HG03060 (cell line): ENCODE data around the gene SEC61A1.

ENCODE experiments used
- ATAC-seq: cut with Tn5 transposase; IDR thresholded peaks from one replicate; pipeline ENCODE4 v1.9.1; 2021; ENCODE audit warnings: low read depth, moderate number of reproducible peaks; ENCODE audit not compliant: unreplicated experiment

The SEC61A1 gene

GRCh38 chr3:128056258-128056657 is 4.0 kb downstream of the SEC61A1 start:
- ATAC-seq: no peak

GRCh38 chr3:128060473-128061381 is 8.5 kb downstream of the SEC61A1 start:
- no peak for ATAC-seq

- ATAC-seq: no peak
Observed at GRCh38 chr3:128062033-128062745, 10.0 kb downstream of the SEC61A1 start.

- ATAC-seq: no peak
Observed at GRCh38 chr3:128063865-128064264, 11.6 kb downstream of the SEC61A1 start.

- no peak for ATAC-seq
Observed at GRCh38 chr3:128064962-128065361, 12.7 kb downstream of the SEC61A1 start.

- no peak for ATAC-seq
Observed at GRCh38 chr3:128066114-128066513, 13.9 kb downstream of the SEC61A1 start.

GRCh38 chr3:128066676-128067075 is 14.4 kb downstream of the SEC61A1 start:
- ATAC-seq: no peak

GRCh38 chr3:128067489-128067888 is 15.3 kb downstream of the SEC61A1 start:
- ATAC-seq: no peak

GRCh38 chr3:128068156-128068620 is 16.0 kb downstream of the SEC61A1 start:
- ATAC-seq: no peak

GRCh38 chr3:128069271-128069670 is 17.0 kb downstream of the SEC61A1 start:
- ATAC-seq: no peak

- ATAC-seq: no peak
Observed at GRCh38 chr3:128070898-128071591, 18.8 kb downstream of the SEC61A1 start.

GRCh38 chr3:128071771-128072453 is 19.7 kb downstream of the SEC61A1 start:
- no peak for ATAC-seq

- no peak for ATAC-seq
Observed at GRCh38 chr3:128072454-128073184, 20.4 kb downstream of the SEC61A1 start.

- ATAC-seq: no peak
Observed at GRCh38 chr3:128073185-128073725, 21.0 kb downstream of the SEC61A1 start.

- no peak for ATAC-seq
Observed at GRCh38 chr3:128073807-128074206, 21.6 kb downstream of the SEC61A1 start.

GRCh38 chr3:128074851-128075521 is 22.7 kb downstream of the SEC61A1 start:
- ATAC-seq: no peak

GRCh38 chr3:128075522-128076482 is 23.6 kb downstream of the SEC61A1 start:
- ATAC-seq: no peak
